Progenitor cell of endocrine pancreas (in vitro differentiated cells): ENCODE data around the gene ORC2. TPM values are rescaled to one million over a fixed set of nuclear protein-coding genes. Genes with fewer than 3 reads are reported as not detected.

Experiments
- total RNA-seq: library from RNA; stranded (reverse); gene quantifications from 2 replicates; pipeline ENCODE4 v1.2.1, GENCODE V29; 2021

ORC2 gene
- total RNA-seq, 1 donor from 2014 or later, result 39.5 TPM

Other genes with a start within 250 kb of the ORC2 start
- gene BZW1, start 151.8 kb downstream of the ORC2 start, total RNA-seq, result 246 and 248 TPM in 2 replicates
- gene CLK1, start 99.0 kb downstream of the ORC2 start, total RNA-seq, result 128 and 129 TPM in 2 replicates
- 65.1 and 71.8 TPM in 2 replicates for gene PPIL3, start 74.6 kb downstream of the ORC2 start, total RNA-seq
- 27.1 and 27.5 TPM in 2 replicates for gene NIF3L1, start 74.3 kb downstream of the ORC2 start, total RNA-seq
- gene HYCC2, start 108.0 kb upstream of the ORC2 start, total RNA-seq, result 23.8 and 25.7 TPM in 2 replicates
- gene NDUFB3, start 108.3 kb upstream of the ORC2 start, total RNA-seq, result 74.7 and 75.7 TPM in 2 replicates
- gene CFLAR, start 152.5 kb upstream of the ORC2 start, total RNA-seq, result 46.1 and 50.0 TPM in 2 replicates
- 9.0 and 9.9 TPM in 2 replicates for gene CASP10, start 219.5 kb upstream of the ORC2 start, total RNA-seq